ENCODE data around the gene SRL.

Gene SRL

DNA sequence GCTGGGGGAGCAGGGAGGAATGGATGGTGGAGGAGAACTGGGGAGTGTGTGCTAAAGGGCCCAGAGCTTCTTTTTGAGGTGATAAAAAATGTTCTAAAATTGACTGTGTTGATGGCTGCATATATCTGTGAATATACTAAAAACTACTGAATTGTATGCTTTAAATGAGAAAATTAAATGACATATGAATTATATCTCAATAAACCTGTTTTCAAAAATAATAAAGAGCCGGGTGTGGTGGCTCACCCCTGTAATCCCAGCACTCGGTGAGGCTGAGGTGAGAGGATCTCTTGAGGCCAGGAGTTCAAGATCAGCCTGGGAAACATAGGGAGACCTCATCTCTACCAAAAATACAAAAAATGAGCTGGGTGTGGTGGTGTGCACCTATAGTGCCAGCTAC, 16.8 kb downstream of the SRL start:
- TF ChIP-seq ZC3H10 (CRISPR knock-in tag; IDR thresholded peaks at IDR 0.05) (no peak), BACH2 (CRISPR knock-in tag; IDR thresholded peaks at IDR 0.05; ENCODE audit: borderline replicate concordance) (no peak), GLIS3 (CRISPR knock-in tag; IDR thresholded peaks at IDR 0.05) (no peak)
- ATAC-seq = no peak

DNA sequence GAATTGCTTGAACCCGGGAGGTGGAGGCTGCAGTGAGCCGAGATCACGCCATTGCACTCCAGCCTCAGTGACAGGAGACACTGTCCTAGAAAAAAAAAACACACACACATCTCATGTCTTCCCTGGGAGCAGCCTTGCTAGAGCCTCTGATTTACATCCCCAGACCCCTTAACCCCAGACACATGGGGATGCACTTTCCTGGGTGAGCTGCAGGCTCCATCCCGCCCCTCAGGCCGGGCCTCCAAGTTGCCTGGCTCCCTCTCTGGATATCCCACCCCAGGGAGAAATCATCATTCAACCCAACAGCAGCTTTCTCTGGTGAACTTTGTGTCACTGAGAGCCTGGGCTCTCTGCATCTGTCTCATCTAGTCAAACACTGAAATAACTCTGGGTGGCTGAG, 21.5 kb downstream of the SRL start:
- TF ChIP-seq ESRRG (CRISPR knock-in tag; IDR thresholded peaks at IDR 0.05) = no peak
- no peak for TF ChIP-seq ZNF70 (CRISPR knock-in tag; IDR thresholded peaks at IDR 0.05)
- no peak for TF ChIP-seq ISL1 (CRISPR knock-in tag; IDR thresholded peaks at IDR 0.05)
- TF ChIP-seq, protein P1, sequence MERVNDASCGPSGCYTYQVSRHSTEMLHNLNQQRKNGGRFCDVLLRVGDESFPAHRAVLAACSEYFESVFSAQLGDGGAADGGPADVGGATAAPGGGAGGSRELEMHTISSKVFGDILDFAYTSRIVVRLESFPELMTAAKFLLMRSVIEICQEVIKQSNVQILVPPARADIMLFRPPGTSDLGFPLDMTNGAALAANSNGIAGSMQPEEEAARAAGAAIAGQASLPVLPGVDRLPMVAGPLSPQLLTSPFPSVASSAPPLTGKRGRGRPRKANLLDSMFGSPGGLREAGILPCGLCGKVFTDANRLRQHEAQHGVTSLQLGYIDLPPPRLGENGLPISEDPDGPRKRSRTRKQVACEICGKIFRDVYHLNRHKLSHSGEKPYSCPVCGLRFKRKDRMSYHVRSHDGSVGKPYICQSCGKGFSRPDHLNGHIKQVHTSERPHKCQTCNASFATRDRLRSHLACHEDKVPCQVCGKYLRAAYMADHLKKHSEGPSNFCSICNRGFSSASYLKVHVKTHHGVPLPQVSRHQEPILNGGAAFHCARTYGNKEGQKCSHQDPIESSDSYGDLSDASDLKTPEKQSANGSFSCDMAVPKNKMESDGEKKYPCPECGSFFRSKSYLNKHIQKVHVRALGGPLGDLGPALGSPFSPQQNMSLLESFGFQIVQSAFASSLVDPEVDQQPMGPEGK (CRISPR knock-in tag; IDR thresholded peaks at IDR 0.05; ENCODE audit: borderline replicate concordance) = no peak
- TF ChIP-seq, protein P2, sequence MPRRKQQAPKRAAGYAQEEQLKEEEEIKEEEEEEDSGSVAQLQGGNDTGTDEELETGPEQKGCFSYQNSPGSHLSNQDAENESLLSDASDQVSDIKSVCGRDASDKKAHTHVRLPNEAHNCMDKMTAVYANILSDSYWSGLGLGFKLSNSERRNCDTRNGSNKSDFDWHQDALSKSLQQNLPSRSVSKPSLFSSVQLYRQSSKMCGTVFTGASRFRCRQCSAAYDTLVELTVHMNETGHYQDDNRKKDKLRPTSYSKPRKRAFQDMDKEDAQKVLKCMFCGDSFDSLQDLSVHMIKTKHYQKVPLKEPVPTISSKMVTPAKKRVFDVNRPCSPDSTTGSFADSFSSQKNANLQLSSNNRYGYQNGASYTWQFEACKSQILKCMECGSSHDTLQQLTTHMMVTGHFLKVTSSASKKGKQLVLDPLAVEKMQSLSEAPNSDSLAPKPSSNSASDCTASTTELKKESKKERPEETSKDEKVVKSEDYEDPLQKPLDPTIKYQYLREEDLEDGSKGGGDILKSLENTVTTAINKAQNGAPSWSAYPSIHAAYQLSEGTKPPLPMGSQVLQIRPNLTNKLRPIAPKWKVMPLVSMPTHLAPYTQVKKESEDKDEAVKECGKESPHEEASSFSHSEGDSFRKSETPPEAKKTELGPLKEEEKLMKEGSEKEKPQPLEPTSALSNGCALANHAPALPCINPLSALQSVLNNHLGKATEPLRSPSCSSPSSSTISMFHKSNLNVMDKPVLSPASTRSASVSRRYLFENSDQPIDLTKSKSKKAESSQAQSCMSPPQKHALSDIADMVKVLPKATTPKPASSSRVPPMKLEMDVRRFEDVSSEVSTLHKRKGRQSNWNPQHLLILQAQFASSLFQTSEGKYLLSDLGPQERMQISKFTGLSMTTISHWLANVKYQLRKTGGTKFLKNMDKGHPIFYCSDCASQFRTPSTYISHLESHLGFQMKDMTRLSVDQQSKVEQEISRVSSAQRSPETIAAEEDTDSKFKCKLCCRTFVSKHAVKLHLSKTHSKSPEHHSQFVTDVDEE (CRISPR knock-in tag; IDR thresholded peaks at IDR 0.05) = no peak
- no peak for TF ChIP-seq ZNF8 (CRISPR knock-in tag; IDR thresholded peaks at IDR 0.05)
- TF ChIP-seq ARNTL (CRISPR knock-in tag; IDR thresholded peaks at IDR 0.05; ENCODE audit: borderline replicate concordance, low read depth) = no peak
- TF ChIP-seq, protein P3, sequence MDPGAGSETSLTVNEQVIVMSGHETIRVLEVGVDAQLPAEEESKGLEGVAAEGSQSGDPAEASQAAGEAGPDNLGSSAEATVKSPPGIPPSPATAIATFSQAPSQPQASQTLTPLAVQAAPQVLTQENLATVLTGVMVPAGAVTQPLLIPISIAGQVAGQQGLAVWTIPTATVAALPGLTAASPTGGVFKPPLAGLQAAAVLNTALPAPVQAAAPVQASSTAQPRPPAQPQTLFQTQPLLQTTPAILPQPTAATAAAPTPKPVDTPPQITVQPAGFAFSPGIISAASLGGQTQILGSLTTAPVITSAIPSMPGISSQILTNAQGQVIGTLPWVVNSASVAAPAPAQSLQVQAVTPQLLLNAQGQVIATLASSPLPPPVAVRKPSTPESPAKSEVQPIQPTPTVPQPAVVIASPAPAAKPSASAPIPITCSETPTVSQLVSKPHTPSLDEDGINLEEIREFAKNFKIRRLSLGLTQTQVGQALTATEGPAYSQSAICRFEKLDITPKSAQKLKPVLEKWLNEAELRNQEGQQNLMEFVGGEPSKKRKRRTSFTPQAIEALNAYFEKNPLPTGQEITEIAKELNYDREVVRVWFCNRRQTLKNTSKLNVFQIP (CRISPR knock-in tag; IDR thresholded peaks at IDR 0.05; ENCODE audit: borderline replicate concordance, low read depth) = no peak
- TF ChIP-seq CSDC2 (CRISPR knock-in tag; IDR thresholded peaks at IDR 0.05) = no peak
- no peak for TF ChIP-seq ZFP30 (CRISPR knock-in tag; IDR thresholded peaks at IDR 0.05)
- no peak for TF ChIP-seq ZNF565 (CRISPR knock-in tag; conservative IDR thresholded peaks at IDR 0.05; ENCODE audit: low read depth)
- TF ChIP-seq PPARA (CRISPR knock-in tag; IDR thresholded peaks at IDR 0.05; ENCODE audit: borderline replicate concordance) = no peak

DNA sequence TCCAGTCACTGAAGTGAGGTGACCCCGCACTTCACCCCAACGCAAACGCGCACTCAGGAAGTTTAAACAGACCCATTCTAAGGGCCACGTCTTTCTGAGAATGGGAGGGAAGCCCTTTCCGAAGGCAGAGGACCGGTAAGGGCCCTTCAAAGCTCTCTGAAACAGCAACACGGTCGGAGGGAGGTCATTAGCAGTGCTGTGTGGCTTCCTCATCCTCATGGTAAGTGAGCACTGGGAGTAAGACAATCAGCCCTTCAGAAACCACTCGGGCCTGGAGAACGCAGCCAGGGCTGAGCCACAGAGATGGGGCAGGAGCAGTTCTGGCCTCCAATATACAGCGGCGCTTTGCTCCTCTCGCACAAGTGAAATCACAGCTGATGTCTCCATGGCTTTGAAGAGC, 23.7 kb downstream of the SRL start:
- no peak for ATAC-seq

More for the DNA sequence above, 21.5 kb downstream of the SRL start:
- ATAC-seq = no peak

DNA sequence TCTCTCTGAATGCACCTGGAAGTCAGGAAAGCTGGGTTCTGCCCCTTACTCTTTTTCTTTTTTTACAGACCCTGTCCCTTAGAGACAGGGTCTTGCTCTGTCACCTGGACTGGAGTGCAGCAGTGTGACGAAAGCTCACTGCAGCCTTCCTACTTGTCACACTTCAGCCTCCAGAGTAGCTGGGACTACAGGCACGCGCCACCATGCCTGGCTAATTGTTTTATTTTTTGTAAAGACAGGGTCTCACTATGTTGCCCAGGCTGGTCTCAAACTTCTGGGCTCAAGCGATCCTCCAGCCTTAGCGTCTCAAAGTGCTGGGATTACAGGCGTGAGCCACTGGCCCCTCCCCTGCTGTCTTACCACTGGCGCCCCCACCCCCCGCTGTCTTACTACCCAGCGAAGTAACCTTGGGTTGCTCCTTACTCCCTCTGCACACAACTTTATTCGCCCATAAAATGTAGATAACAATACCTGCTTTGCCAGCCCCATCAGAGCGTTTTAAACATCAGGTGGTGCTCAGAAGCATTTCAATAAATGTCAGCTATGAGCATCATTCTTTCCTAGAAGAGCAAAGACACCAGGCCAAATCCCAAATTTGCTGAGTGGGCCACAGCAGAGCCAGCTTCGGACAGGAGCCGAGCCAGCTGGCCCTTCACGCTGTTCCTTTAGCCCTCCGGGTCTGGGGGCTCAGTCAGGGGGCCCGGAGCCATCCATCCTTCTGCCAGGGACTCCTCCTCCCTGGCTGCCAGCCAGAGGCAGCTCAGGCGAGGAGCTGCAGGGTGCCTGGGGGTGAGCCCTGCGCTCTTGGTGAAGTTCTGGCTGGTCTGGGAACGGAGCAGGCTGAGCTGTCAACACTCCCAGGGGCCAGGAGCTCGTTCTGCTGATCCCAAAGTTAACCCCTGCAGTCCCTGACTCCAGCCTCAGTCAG, 24.4 kb downstream of the SRL start:
- ATAC-seq = no peak
- no peak for TF ChIP-seq ZNF8 (CRISPR knock-in tag; IDR thresholded peaks at IDR 0.05)
- TF ChIP-seq ZFP3 (CRISPR knock-in tag; IDR thresholded peaks at IDR 0.05) = no peak
- TF ChIP-seq, protein P1 (CRISPR knock-in tag; IDR thresholded peaks at IDR 0.05; ENCODE audit: borderline replicate concordance) = no peak
- no peak for TF ChIP-seq ESRRG (CRISPR knock-in tag; IDR thresholded peaks at IDR 0.05)
- no peak for TF ChIP-seq ZFP30 (CRISPR knock-in tag; IDR thresholded peaks at IDR 0.05)
- no peak for TF ChIP-seq ARNTL (CRISPR knock-in tag; IDR thresholded peaks at IDR 0.05; ENCODE audit: borderline replicate concordance, low read depth)
- TF ChIP-seq, protein P3 (CRISPR knock-in tag; IDR thresholded peaks at IDR 0.05; ENCODE audit: borderline replicate concordance, low read depth) = no peak
- TF ChIP-seq, protein P2 (CRISPR knock-in tag; IDR thresholded peaks at IDR 0.05) = no peak
- no peak for TF ChIP-seq CSDC2 (CRISPR knock-in tag; IDR thresholded peaks at IDR 0.05)
- no peak for TF ChIP-seq ZNF565 (CRISPR knock-in tag; conservative IDR thresholded peaks at IDR 0.05; ENCODE audit: low read depth)
- no peak for TF ChIP-seq PPARA (CRISPR knock-in tag; IDR thresholded peaks at IDR 0.05; ENCODE audit: borderline replicate concordance)
- no peak for TF ChIP-seq ZC3H10 (CRISPR knock-in tag; IDR thresholded peaks at IDR 0.05)
- no peak for TF ChIP-seq RARB (CRISPR knock-in tag; IDR thresholded peaks at IDR 0.05)
- TF ChIP-seq, protein P4, sequence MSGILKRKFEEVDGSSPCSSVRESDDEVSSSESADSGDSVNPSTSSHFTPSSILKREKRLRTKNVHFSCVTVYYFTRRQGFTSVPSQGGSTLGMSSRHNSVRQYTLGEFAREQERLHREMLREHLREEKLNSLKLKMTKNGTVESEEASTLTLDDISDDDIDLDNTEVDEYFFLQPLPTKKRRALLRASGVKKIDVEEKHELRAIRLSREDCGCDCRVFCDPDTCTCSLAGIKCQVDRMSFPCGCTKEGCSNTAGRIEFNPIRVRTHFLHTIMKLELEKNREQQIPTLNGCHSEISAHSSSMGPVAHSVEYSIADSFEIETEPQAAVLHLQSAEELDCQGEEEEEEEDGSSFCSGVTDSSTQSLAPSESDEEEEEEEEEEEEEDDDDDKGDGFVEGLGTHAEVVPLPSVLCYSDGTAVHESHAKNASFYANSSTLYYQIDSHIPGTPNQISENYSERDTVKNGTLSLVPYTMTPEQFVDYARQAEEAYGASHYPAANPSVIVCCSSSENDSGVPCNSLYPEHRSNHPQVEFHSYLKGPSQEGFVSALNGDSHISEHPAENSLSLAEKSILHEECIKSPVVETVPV (CRISPR knock-in tag; IDR thresholded peaks at IDR 0.05) = no peak
- no peak for TF ChIP-seq TOX (CRISPR knock-in tag; IDR thresholded peaks at IDR 0.05; ENCODE audit: borderline replicate concordance)

More for the DNA sequence above, 23.7 kb downstream of the SRL start:
- TF ChIP-seq BACH2 (CRISPR knock-in tag; IDR thresholded peaks at IDR 0.05; ENCODE audit: borderline replicate concordance) = no peak

Measured in SK-N-SH treated with all-trans-retinoic acid at 6 μM for 48 hours (cell line).